Panc1 (cell line): ENCODE data around the gene CHRNE. TPM values are rescaled to one million over a fixed set of nuclear protein-coding genes. Genes with fewer than 3 reads are reported as not detected.

Source experiments
- ATAC-seq: fragments of 200-7000 bp; cut with Tn5 transposase; 2 replicates; pipeline ENCODE4 v1.9.1; 2020; ENCODE audit warnings: mild to moderate bottlenecking, moderate library complexity
- BruUV-seq: library from RNA; stranded (reverse); fragments of 400-500 nt; replicated peaks from 2 replicates; lab custom pipeline; 2021; lab: Mats Ljungman, UMichigan
- CTCF ChIA-PET: fragments of 300-600 bp; sonication (Branson Sonifier 250); formaldehyde crosslinking; loops from one replicate; lab custom pipeline; 2022; ENCODE audit warnings: antibody characterized with exemption; lab: Charles Lee
- POLR2A ChIA-PET: fragments of 300-600 bp; sonication (Branson Sonifier 250); formaldehyde crosslinking; loops from one replicate; lab custom pipeline; 2022; ENCODE audit warnings: antibody characterized with exemption; lab: Charles Lee
- DNase-seq: peaks from one replicate; pipeline ENCODE4 v3.0.0-alpha.2; 2010; ENCODE audit warnings: low read depth, low spot score
- H3K27ac ChIP-seq: 2 replicates; pipeline ENCODE4 v1.5.1; 2011; ENCODE audit warnings: mild to moderate bottlenecking, low read length, inconsistent platforms
- H3K27me3 ChIP-seq: fragments of 200-500 bp; sonication (Bioruptor generic); 2 replicates; pipeline ENCODE4 v1.6.0; 2014; ENCODE audit warnings: low read length, inconsistent platforms; ENCODE audit not compliant: control insufficient read depth, insufficient read depth
- H3K36me3 ChIP-seq: fragments of 200-500 bp; sonication (Bioruptor generic); 2 replicates; pipeline ENCODE4 v1.5.1; 2014; ENCODE audit warnings: inconsistent platforms, mild to moderate bottlenecking, low read length, moderate library complexity; ENCODE audit not compliant: control insufficient read depth, insufficient read depth
- H3K4me1 ChIP-seq: 2 replicates; pipeline ENCODE4 v1.5.1; 2011; ENCODE audit warnings: inconsistent platforms, mild to moderate bottlenecking, low read length, moderate library complexity; ENCODE audit not compliant: control insufficient read depth, insufficient read depth
- H3K4me3 ChIP-seq, 2 experiments: 2 replicates each; pipeline ENCODE4 v1.5.1; 2011 to 2012; ENCODE audit warnings: low read depth in 2 of 2, low read length in 2 of 2, mild to moderate bottlenecking in 2 of 2, inconsistent platforms in 1 of 2, moderate library complexity in 1 of 2
- H3K9me3 ChIP-seq: fragments of 200-500 bp; sonication (Bioruptor generic); 2 replicates; pipeline ENCODE4 v1.5.1; 2014; ENCODE audit warnings: low read depth, mild to moderate bottlenecking, inconsistent platforms, low read length, moderate library complexity; ENCODE audit not compliant: control insufficient read depth, insufficient read depth
- CTCF ChIP-seq: fragments of 450-650 bp; IDR thresholded peaks from 2 replicates; pipeline ENCODE4 v1.5.1; 2017; ENCODE audit warnings: mild to moderate bottlenecking
- POLR2AphosphoS5 ChIP-seq: IDR thresholded peaks from 2 replicates; pipeline ENCODE4 v1.6.1; 2012; ENCODE audit warnings: mild to moderate bottlenecking, low read depth, low read length, moderate library complexity
- SIN3A ChIP-seq: IDR thresholded peaks from 2 replicates; pipeline ENCODE4 v1.6.1; 2012; ENCODE audit warnings: low read depth, mild to moderate bottlenecking, low read length, moderate library complexity, borderline replicate concordance; ENCODE audit not compliant: insufficient read depth
- TCF7L2 ChIP-seq: IDR thresholded peaks from 2 replicates; pipeline ENCODE4 v1.6.1; 2011; ENCODE audit warnings: mild to moderate bottlenecking, low read depth, low read length, inconsistent platforms
- in situ Hi-C: cut with HindIII; loops from 2 replicates; pipeline ENCODE4 v1.10.0; 2016; ENCODE audit warnings: low sequenced_read_pairs, low pct_unique_long_range_greater_than_20kb
- intact Hi-C: fragments of 100-400 bp; cut with micrococcal nuclease; formaldehyde crosslinking; loops from one replicate; pipeline ENCODE4 v1.10.0; 2022; ENCODE audit not compliant: unreplicated experiment
- total RNA-seq: library from RNA; stranded (reverse); gene quantifications from one replicate; pipeline ENCODE4 v1.2.1, GENCODE V29; 2021; ENCODE audit not compliant: unreplicated experiment
- TF ChIP-seq, protein P1 (sequence below), 2 experiments: IDR thresholded peaks; 2 replicates each; pipeline ENCODE4 v1.6.1; 2011 to 2012; ENCODE audit warnings: low read depth in 2 of 2, control low read depth in 1 of 2, low read length in 1 of 2, mild to moderate bottlenecking in 1 of 2, moderate library complexity in 1 of 2; ENCODE audit not compliant: insufficient read depth in 1 of 2

The CHRNE gene
- total RNA-seq, 1 experiment from 2014 or later = 0.13 TPM

DNA sequence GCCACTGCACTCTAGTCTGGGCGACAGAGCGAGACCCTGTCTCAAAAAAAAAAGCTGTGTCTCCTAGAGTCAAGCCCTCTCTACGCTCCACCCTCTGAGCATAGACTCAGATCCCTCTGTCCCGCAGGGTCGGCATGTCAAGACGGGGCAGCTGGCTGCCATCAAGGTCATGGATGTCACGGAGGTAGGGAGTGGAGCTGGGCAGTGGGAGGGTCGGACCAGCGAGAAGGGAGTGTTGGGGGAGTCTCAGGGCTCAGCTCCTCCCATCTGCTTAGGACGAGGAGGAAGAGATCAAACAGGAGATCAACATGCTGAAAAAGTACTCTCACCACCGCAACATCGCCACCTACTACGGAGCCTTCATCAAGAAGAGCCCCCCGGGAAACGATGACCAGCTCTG is 22.0 kb downstream of the CHRNE start:
- BruUV-seq = no TSS peak
- no peaks in the 10 kb centered on the region for H3K27me3 ChIP-seq
- in situ Hi-C loops (no loop called here), intact Hi-C loops (loop anchor here (5.0 kb wide), 1 partner anchor 94 kb away; the partner anchor contains the start of genes GLTPD2 and VMO1)
- H3K4me1 ChIP-seq = no peaks in the 10 kb centered on the region
- H3K36me3 ChIP-seq = peaks cover 5% of the 10 kb centered on the region; the same call in 1 of the 2 replicates
- ChIA-PET CTCF (interaction anchor here (0.6 kb wide), 1 partner anchor 25 kb away, joined by 5 read pairs; no protein-coding TSS in a partner anchor), POLR2A (no interaction called here)
- no peak overlapping the region for H3K4me3 ChIP-seq
- ATAC-seq = no peak
- no peak for TF ChIP-seq POLR2AphosphoS5
- no peak for TF ChIP-seq CTCF
- TF ChIP-seq SIN3A = no peak
- TF ChIP-seq, protein P1, sequence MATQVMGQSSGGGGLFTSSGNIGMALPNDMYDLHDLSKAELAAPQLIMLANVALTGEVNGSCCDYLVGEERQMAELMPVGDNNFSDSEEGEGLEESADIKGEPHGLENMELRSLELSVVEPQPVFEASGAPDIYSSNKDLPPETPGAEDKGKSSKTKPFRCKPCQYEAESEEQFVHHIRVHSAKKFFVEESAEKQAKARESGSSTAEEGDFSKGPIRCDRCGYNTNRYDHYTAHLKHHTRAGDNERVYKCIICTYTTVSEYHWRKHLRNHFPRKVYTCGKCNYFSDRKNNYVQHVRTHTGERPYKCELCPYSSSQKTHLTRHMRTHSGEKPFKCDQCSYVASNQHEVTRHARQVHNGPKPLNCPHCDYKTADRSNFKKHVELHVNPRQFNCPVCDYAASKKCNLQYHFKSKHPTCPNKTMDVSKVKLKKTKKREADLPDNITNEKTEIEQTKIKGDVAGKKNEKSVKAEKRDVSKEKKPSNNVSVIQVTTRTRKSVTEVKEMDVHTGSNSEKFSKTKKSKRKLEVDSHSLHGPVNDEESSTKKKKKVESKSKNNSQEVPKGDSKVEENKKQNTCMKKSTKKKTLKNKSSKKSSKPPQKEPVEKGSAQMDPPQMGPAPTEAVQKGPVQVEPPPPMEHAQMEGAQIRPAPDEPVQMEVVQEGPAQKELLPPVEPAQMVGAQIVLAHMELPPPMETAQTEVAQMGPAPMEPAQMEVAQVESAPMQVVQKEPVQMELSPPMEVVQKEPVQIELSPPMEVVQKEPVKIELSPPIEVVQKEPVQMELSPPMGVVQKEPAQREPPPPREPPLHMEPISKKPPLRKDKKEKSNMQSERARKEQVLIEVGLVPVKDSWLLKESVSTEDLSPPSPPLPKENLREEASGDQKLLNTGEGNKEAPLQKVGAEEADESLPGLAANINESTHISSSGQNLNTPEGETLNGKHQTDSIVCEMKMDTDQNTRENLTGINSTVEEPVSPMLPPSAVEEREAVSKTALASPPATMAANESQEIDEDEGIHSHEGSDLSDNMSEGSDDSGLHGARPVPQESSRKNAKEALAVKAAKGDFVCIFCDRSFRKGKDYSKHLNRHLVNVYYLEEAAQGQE (IDR thresholded peaks at IDR 0.05; ENCODE audit: insufficient read depth in 1 of 2, low read depth in 2 of 2, low read length in 1 of 2) = no peak
- no peak for TF ChIP-seq TCF7L2
- H3K9me3 ChIP-seq = no peaks in the 10 kb centered on the region
- DNase-seq = no peak
- H3K27ac ChIP-seq = no peak overlapping the region

DNA sequence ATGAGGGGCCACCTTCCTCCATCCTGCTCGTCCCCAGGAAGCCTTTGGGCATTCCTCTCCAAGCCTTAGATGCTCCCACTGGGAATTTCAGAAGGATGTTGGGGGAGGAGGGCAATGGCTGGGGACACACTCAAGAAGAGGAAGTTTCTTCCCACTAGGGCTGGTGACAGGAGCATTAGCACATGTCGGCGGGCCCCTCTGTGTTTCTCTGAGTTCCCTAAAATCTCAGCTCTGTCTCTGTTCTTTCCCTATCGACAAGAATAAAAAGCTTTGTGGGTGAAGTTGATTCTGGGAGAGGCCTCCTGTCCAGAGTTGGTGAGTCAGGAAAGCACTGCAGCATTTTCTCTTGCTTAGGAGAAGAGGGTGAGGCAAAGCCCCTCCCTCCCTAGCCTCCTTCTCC is 23.3 kb downstream of the CHRNE start:
- peaks cover 3% of the 10 kb centered on the region; the same call in 1 of the 2 replicates for H3K36me3 ChIP-seq
- DNase-seq (no peak), ATAC-seq (no peak)
- H3K27ac ChIP-seq = no peak overlapping the region
- no peak overlapping the region for H3K4me3 ChIP-seq
- no peaks in the 10 kb centered on the region for H3K4me1 ChIP-seq
- BruUV-seq = no TSS peak
- in situ Hi-C loops = no loop called here
- no peaks in the 10 kb centered on the region for H3K27me3 ChIP-seq
- intact Hi-C loops = no loop called here
- ChIA-PET CTCF (no interaction called here), POLR2A (no interaction called here)
- TF ChIP-seq POLR2AphosphoS5 (no peak), CTCF (no peak), TCF7L2 (no peak), SIN3A (no peak)
- TF ChIP-seq, protein P1 (IDR thresholded peaks at IDR 0.05; ENCODE audit: insufficient read depth in 1 of 2, low read depth in 2 of 2, low read length in 1 of 2) = no peak
- no peaks in the 10 kb centered on the region for H3K9me3 ChIP-seq
